HG02852 (cell line): ENCODE data around the gene ACACB.
"Not testable (repeated sequence)": the region's sequence is repeated elsewhere in the genome, so short reads cannot be mapped to it uniquely, and the experiment has no call there.

ENCODE experiments used
- ATAC-seq: cut with Tn5 transposase; IDR thresholded peaks from one replicate; pipeline ENCODE4 v1.9.1; 2021; ENCODE audit warnings: mild to moderate bottlenecking, moderate library complexity; ENCODE audit not compliant: unreplicated experiment

ACACB gene

GRCh38 chr12:109170324-109170723 lies 53.9 kb downstream of the ACACB start:
- ATAC-seq: no peak

GRCh38 chr12:109172787-109173186 lies 56.4 kb downstream of the ACACB start:
- ATAC-seq: not testable (repeated sequence)

GRCh38 chr12:109173443-109174240 lies 57.3 kb downstream of the ACACB start:
- no peak for ATAC-seq

GRCh38 chr12:109174468-109174867 lies 58.1 kb downstream of the ACACB start:
- ATAC-seq: no peak

- ATAC-seq: no peak
These were observed 62.1 kb downstream of the ACACB start for GRCh38 chr12:109178532-109178931.

GRCh38 chr12:109179927-109180326 lies 63.5 kb downstream of the ACACB start:
- ATAC-seq: no peak

GRCh38 chr12:109182041-109182839 lies 65.9 kb downstream of the ACACB start:
- no peak for ATAC-seq

GRCh38 chr12:109185441-109185840 lies 69.1 kb downstream of the ACACB start:
- no peak for ATAC-seq

GRCh38 chr12:109186993-109187653 lies 70.7 kb downstream of the ACACB start:
- no peak for ATAC-seq

GRCh38 chr12:109188108-109188712 lies 71.8 kb downstream of the ACACB start:
- no peak for ATAC-seq

- ATAC-seq: no peak
These were observed 72.9 kb downstream of the ACACB start for GRCh38 chr12:109189291-109189690.

GRCh38 chr12:109191621-109192250 lies 75.3 kb downstream of the ACACB start:
- ATAC-seq: no peak

GRCh38 chr12:109192358-109192757 lies 76.0 kb downstream of the ACACB start:
- ATAC-seq: no peak

GRCh38 chr12:109193896-109194295 lies 77.5 kb downstream of the ACACB start:
- no peak for ATAC-seq

- no peak for ATAC-seq
These were observed 79.9 kb downstream of the ACACB start for GRCh38 chr12:109196332-109196731.

GRCh38 chr12:109197327-109197726 lies 80.9 kb downstream of the ACACB start:
- ATAC-seq: no peak

GRCh38 chr12:109199324-109199723 lies 82.9 kb downstream of the ACACB start:
- ATAC-seq: no peak

- ATAC-seq: no peak
These were observed 84.6 kb downstream of the ACACB start for GRCh38 chr12:109200825-109201495.

- ATAC-seq: no peak
These were observed 85.1 kb downstream of the ACACB start for GRCh38 chr12:109201496-109201885.

GRCh38 chr12:109202770-109203169 lies 86.4 kb downstream of the ACACB start:
- ATAC-seq: no peak
